T-helper 2 cell (primary cell): ENCODE measurements around the gene RELB.

Source experiments
- DNase-seq, 5 experiments: peaks; one replicate each; pipeline versions ENCODE4 v3.0.0 to v3.0.0-alpha.2; 2012 to 2022

Gene RELB

DNA sequence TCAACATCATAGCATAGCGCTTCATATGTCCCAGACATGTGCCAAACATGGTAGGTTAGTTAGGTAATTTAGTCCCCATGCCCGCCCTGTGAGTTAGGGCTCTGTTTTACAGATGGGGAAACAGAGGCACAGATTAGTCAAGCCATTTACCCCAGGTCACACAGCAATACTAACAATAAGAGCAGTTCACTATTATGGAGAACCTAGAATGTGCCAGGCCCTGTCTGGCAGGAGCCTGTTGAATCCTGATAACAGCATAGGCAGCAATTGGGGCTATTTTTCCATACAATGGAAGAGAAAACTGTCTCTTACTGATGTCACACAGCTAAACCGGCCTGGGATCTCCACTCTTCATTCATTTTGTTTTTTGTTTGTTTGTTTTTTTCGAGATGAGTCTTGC, 85.2 kb downstream of the RELB start:
- no peak for DNase-seq

DNA sequence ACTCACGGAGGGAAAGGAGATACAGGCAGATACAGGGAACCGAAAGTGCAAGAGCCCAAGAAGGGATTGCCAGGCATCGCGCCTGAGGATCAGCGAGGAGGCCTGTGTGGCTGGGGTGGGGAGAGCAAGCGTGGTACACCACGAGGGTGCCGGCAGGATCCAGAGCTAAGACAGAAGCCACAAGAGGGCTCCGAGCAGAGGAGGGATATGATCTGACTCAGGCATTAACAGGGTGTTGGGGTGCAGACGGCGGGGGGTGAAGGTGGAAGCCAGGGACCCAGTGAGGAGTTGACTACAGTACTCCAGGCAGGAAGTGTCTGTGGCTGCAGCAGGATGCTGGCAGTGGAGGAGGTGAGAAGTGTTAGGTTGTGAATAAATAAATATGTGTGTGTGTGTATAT, 86.3 kb downstream of the RELB start:
- DNase-seq: peak in 2 of 5 experiments; percentile 79 to 93
